Esophagus mucosa (tissue), 1 donor: ENCODE data around the gene LRCH1. TPM values are rescaled to one million over a fixed set of nuclear protein-coding genes. Genes with fewer than 3 reads are reported as not detected.

Experiments used
- ATAC-seq: fragments of 200-7000 bp; cut with Tn5 transposase; one replicate; pipeline ENCODE4 v1.9.1; 2020
- total RNA-seq: library from RNA; stranded (reverse); gene quantifications from one replicate; pipeline ENCODE4 v1.2.4, GENCODE V29; 2023
- donor health status: DM: yes; HTN: yes; CAD: no.

The LRCH1 gene
- total RNA-seq, 1 donor from 2014 or later = 7.0 TPM

DNA sequence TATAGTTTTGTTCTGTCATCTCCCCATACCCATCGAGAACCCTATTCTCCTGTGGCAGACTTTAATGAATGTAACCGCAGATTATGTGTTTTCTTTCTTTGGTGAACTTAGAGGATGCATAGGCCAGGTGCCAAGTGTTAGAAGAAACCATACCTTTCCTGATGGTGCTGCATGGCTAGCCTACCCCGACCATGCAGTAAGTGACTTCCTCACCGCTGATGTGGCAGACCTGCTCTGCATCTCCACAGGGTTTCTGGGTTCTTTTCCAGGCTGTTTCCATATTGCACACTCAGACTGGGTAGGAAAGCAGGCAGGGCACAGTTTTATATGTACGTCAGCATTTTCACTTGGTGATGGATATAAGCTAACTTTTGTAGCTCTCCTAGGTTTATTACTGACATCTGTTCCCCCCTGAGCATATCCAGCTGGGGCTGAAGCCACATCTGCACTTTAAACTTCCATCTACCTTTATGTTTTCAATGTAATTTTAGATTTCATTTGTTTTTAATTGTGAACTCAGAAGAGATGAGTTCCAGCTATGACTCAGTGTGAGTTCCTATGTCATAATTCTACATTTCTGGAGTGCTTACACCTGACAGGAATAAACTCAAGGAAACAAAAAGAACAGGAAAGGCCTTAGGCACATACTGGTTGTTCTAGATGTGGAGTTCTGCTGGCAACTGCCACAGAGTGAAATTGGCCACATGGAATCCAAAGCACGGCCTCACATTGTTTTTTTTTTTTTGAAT is 42.3 kb downstream of the LRCH1 start:
- peak; percentile 90 for ATAC-seq

DNA sequence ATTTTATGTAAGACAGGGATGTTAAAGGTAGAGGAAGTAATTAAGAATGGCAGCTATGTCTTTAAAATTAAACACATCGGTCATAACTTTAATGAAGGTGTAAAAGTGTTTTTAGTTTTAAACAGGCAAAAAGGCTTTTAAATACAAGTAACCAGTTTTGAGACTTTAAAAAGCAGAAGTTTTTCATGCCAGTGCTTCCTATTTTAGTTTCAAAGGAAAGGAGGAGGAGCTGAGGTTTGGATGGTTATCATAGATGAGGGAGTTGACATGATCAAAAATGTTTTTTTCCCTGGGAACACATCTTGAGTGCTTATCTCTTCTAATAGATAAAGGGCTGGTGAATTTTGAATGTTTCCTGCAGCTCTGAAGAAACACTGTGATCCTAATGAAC is 42.9 kb downstream of the LRCH1 start:
- ATAC-seq = no peak

DNA sequence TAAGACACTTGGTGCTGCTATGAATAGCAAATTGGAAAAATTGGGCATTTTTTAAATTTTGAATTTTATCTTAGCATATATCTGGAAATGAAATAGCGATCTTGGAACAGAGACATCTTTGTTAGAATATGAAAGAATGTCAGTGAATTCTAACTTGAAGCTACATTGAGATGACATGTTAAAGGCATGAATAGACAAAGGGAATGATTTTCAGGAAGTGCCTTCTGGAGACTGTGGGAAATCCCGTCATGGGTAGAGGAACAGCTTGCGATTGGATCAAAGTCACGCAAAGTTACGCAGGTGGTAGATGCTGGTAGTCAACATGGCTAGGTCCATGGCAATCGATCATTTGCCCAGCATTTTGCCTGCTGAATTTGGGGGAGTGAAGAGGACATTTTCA is 43.5 kb downstream of the LRCH1 start:
- ATAC-seq = no peak

DNA sequence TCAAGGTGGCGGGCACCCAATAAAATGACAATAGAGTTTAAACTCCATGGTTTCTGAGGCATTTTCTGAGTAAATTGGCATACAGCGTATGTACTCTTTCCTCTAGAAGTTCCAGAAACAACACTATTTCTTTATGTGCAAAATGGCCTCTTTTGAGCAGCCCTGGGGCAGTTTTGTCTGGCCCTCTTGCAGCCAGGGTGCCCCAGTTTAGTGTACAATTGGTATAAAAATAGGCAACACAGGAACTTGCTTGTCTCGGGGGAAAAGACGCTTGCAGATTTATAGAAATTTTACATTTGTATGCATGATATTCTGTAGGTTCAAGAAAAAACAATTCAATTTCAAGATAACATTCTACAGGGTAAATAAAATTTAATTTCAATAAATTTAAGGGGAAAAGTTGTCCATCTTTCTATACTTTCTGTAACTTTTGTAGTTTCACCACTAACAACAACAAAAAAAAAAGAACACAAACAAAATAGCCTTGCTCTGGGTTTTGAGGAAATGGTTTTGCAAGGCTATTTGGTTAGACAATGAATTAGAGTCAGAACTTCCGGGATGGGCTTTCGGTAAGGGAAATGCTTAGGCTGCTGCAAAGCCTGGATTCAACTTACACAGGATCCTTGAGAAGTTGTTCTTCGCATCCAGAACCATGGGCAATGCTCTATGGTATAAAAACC is 45.3 kb downstream of the LRCH1 start:
- no peak for ATAC-seq

DNA sequence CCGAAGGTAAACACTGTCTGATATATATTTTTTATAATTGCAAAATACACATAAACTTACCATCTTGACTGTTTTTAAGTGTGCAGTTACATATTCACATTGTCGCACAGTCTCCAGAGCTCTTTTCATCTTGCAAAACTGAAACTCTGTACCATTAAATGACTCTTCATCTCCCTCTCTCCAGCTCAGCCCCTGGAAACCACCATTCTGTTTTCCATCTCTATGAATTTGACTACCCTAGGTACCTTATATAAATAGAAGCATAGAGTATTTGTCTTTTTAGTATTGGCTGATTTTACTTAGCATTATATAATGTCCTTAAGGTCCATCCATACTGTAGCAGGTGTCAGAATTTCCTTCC is 45.8 kb downstream of the LRCH1 start:
- no peak for ATAC-seq

DNA sequence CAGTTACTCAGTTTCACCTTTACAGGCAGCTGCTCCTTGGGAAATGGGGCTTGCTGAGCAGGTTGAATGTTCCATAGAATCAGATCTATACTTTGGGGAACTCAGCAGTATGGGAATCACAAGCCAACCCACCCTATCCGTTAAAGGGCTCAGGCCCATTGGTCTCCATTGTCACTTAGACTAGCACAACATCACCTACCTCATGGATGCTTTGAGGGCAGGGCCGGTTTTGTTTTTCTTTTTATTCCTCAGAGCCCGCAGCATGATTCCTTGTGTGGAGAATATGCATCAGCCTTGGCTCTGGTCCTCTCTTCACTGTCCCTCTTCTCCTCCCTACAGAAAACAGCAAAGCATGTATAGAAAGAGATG is 48.0 kb downstream of the LRCH1 start:
- no peak for ATAC-seq

DNA sequence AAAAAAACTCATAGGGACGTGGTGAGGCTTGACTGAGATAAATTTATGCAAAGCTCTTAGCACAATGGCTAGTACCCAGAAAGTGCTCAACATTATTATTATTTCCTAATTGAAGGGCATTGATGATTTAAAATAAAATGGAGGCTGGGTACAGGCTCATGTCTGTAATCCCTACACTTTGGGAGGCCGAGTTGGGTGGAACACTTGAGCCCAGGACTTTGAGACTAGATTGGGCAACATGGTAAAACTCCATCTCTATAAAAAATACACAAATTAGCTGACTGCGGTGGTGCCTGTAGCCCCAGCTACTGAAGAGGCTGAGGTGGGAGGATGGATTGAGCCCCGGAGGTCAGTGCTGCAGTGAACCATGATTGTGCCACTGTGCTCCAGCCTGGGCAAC is 49.6 kb downstream of the LRCH1 start:
- no peak for ATAC-seq

DNA sequence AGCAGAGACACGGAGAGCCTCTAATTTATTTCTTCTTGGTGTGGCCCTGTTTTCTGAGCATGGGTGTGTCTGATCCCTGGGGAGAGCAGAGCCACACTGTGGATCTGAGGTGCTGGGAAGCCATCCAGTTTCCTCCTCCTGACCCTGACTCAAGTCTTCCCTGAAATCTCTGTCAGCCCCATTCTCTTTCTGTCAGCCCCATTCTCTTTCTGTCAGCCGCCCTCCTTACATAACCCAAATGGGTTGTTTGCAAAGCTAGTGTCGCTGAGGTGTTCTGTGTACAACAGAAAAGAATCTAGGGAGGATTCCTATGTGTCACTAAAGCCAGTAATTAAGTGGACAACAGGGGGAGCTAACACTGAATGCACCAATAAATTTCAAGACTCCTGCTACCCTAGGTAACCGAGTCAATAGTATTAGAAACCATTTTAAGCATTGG is 50.2 kb downstream of the LRCH1 start:
- ATAC-seq = peak; percentile 17

DNA sequence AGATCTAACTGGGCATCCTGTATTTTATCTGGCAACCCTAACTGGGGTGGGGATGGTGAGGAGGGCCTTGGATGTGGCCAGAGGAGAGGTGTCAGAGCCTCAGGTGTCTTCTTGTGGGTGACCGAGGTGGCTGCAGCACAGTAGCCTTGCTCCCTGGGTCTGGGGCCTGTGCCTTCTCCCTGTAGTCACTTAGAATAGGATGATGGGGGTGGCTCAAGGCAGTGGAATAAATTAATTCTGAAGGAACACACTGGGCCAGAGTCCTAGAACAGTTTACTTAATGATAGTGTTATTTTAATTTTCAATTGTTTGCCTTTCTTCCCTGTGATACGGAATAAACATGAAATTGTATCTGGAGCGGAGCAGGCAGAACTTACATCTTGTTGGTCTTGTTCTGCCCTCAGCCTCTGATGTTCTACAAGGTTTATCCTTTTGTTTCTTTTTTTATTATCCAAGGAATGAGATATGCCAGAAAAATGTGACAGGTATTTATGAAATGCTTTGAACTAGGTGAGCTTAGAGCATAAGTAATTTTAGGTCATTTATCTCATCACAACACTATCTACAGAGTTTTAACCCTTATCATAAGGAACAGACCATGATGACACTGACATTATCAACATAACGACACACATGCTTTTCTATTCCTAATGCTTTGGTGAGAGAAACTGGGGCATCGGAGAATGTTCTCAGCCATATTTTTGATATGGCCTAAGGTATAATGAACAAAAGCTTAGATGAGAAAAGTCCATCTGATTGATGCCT is 51.4 kb downstream of the LRCH1 start:
- ATAC-seq = no peak

DNA sequence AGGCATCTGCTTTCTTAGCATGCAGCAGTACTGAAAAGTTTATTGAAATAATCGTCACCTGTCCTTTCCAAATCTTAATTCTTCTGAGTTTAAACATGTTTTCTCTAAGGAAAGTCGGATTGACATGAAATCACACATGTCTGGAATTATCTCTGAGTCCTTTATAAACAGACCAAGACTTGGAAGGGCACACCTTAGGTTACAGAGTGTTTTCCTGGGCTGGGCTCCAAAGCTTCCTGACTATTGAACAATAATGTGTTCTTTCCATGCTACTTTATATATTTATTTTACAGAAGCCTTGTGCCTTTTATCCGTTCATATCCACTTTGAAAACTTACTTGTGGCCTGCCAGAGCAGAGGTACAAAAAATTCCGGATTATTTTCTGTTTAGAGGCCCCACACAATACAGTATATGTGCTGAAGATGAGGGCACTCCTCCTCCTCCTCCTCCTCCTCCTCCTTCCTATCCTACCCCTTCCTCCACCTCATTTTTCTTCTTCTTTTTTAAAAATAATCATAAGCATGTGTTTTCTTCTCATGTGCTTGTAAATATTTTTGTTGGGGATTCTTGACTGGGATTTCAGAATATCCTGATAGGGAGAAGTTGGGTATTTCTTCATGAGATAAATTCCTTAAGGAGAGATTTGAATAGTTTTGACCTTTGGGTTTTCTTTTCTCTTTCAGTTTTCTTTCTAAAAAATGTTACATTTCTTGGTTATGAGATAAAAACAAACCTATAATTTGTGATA is 52.3 kb downstream of the LRCH1 start:
- ATAC-seq = peak; percentile 28

DNA sequence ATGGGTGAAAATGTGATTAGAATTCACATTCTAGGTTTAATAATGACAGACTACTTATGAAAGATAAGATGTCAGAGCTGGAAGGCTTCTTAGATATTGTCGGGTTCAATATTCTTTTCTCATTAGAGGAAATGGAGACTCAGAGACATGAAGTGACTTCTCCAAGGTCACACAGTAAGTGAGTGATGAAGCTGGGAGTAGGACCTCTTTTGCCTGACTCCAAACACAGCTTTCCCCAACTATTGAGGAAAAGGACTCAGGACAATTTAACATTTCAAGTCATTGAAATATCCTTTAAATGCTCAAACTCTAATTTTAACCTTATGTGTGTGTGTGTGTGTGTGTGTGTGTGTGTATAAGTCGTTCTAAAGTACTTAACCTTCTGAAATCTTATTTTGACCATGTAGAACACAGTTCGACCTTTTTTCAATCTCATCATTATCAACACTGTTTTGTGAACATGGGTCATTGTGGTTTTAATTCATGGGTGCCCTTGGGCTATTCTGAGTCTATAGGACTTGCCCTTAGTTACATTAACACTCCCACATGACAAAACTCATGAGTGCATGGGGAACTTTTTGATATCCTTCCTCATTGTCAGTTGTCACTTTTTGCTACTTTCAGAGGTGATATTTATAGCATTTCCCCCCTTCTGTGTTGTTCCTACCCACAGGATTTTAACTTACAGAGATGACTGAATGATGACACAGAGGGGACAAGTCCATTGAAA is 53.0 kb downstream of the LRCH1 start:
- no peak for ATAC-seq

DNA sequence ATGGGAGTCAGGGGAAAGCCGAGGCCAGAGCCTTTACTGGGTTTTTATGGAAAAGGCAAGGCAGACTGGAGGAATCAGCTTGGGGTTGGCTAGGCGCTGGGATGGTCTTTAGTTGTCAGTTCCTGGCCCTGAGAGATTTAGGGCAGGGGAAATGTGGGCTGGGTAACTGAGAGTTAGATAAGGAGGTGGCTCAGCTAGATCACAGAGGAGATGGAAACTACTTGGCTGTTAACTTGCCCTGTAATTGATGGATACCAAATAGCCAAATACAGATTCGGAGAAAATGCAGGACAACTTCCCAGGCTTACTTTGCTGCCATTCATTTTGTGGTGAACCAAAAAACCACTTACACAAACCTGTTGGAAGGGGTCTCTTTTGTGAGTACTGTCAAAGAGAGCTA is 54.0 kb downstream of the LRCH1 start:
- no peak for ATAC-seq

DNA sequence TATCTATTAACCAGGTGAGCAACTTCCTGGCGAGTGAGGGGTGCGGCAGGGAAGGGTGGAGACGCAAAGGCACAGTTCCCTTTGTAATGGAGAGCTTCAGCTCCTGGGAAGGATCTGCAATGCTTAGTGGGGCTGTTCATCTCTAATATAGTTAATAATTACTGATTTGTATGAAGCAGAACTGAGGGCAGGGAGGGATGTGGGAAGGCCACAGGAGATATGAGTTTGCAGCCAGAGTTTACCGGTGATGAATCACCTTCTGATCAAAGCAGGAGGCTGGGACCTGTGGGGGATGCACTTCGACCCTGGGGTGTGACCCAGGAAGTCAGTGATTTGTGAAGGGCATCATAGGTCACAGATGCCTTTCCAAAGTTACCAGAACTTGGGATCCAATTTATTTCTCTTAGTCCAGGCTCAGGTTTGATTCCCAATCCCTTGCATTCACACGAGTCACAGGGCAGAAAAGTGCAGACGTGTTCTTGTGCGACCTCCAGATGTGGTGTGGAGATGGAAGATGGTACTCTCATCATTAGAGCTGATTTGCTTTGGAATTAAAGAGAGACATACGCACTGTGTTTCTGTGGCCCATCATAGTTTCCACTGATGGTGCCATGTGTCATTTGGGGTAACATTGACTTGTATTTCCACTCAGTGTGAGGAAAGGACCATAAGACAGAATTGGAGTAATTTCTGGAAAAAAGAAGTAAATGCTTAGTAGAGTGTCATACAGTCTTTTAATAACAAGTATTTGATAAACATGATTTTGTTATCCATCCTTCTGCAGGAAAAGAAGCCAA is 55.0 kb downstream of the LRCH1 start:
- ATAC-seq = no peak

DNA sequence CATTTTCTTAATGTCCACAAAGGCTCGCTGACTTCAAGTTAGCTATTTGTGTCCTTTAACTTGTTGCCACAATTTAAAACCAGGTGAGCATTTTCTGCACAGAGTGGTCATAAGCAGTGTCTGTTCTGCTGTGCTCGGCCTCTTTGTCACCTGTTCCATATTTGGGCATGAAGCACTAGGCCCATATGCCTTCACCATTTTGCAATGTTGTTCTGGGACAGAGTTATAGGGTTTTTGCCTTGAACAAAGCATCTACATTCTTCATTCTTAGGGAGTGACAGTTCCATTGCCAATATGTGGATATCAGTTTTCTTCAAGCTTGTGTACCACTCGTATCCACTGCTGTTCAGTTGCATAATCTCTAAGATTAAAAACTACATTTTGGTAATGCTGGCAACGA is 56.1 kb downstream of the LRCH1 start:
- ATAC-seq = no peak

DNA sequence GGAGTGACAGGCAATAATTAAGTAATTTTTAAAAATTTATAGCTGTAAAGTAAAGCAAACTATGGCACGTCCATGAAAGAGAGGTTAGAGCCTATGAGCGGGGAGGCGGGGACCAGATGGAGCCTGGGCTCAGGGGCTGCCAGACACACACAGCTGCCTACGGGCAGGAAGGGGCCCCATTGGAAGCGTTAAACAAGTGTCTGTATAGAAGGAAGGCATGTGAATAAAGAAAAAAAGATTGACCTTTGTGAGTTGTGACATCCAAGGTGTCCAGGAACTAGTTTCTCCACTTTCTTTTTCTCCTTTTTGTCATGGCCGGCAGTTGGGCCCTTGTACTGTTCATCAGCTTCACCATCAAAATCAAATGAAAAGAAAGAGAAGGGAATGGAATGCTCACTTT is 56.8 kb downstream of the LRCH1 start:
- ATAC-seq = no peak

DNA sequence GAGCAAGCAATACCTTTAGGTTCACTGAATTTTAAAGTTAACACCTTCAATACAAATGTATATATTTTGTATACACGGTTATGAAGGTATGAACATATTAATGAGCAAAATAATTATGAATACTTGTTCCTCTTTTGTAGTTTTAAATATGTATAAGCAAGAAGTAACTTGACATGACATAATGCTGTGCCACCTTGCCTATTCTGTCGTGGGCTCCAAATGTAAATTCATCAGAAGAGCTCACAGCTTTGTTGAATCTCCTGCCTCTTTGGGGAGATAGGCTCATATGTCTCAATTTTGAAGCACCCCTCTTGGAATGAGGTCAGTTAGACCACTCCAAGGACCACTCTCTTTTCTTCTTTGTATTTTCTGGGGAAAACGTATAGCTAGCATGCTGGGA is 59.3 kb downstream of the LRCH1 start:
- ATAC-seq = no peak

DNA sequence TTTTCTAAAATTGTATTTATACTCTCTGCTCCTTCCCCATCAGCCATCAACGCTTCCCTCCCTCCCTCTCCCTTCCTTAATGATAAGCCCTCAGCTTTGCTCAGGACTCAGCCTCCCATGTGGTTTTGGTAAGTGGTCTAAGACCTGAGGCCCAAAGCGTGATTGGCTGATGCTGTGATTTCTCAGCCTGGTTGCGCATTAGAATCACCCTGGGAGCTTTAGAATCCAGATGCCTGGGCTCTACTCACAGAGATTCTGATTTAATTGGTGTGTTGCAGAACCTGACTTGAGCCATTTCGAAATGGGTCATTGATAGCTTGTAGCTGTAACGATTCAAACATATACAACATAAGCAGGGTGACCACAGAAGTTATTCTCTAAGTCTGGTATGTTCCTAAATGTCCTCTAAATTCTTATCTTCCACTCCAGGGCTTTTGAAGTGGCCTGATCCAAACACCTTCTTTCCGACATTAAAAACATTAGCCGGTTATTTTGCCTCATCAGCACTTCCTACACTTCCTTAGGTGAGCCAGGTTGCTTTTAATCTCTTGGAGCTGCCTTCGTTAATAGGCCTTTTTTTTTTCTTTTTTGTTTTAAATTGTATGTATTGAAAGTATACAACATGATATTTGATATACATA is 60.6 kb downstream of the LRCH1 start:
- no peak for ATAC-seq

DNA sequence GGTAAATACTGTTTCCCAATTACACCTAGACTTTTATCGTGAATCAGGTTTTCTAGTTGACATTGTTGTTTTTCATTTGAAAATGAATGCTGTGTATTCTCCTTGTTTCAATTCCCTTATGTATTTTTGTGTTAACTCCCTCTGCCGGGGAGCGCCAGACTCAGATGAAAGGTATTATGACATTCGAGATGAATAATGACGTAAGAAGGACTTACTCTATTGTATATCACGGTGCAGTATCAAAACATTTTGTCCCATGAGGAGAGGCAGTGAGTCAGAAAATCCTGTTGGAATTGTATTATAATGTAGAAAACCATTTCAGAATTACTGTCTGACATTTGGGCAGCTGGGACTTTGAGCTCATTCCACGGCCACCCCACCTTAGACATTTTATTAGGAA is 61.6 kb downstream of the LRCH1 start:
- ATAC-seq = peak; percentile 37

DNA sequence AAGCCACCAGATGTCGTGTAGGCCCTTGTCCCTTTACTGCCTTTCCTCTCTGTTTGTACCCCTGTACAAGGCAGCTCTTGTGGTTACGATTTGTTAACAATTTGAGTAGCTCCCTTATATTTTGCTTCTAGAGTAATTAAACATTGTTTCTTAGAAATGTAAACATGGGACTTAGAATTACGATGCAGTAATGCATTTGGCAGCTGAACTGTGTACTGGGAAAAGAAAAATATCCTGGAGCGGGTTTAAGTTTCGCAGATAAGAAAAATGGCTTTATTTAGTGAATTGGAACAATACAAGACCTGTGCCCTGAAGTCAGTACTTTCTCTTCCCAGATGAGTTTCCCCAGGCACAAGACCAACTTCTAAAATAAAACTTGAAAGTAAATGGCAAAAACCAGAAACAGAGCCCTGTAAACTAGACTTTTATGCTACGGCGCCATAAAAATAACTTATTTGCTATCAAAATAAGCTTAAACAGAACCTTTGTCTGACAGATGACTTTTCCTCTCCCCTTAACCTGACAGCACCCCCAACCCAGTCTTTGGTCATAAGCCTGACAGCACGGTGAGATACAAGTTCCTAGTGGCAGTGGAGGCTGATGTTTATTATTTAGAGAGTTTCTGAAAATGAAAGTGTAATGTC is 63.0 kb downstream of the LRCH1 start:
- no peak for ATAC-seq

DNA sequence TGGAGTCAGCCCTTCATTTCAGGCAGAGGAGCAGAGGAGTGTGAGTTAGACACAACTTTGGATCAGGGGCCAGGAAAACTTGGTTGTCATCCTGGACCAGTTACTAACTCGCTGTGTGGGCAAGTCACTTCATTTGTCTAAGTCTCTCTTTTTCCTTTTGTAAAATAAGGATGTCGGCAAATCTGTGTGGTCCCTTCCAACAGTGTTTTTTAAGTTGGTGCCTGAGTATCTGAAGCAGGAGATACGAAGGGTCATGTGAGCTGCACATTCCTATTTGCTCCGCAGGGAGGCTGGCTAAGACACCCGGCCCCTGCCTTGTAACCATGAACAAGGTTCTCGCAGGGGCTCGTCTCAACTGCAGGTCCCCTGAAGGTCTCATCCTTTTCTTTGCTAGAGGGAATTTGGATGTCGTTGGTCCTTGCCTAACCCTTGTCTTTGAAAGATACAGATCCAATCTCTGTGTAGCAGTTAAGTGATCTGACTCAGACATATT is 64.3 kb downstream of the LRCH1 start:
- ATAC-seq = no peak
